OCI-LY3 (cell line): ENCODE measurements around the gene TMX3.

ENCODE experiments used
- H2AFZ ChIP-seq: fragments of 200-600, 300-600 bp; shearing (Covaris generic); 2 replicates; pipeline ENCODE4 v1.6.0; 2014; ENCODE audit warnings: antibody characterized with exemption, low read depth, low read length
- H3K27ac ChIP-seq: fragments of 200-600, 300-600 bp; sonication (generic); 2 replicates; pipeline ENCODE4 v1.5.1; 2014; ENCODE audit warnings: mild to moderate bottlenecking, low read length, moderate library complexity, mixed read lengths
- H3K27me3 ChIP-seq: fragments of 200-600, 300-600 bp; sonication (generic); 2 replicates; pipeline ENCODE4 v1.6.1; 2014; ENCODE audit warnings: low read depth, low read length, mixed read lengths
- H3K36me3 ChIP-seq: fragments of 200-600, 300-600 bp; sonication (generic); replicated peaks from 2 replicates; pipeline ENCODE3; 2014; ENCODE audit warnings: low read depth, low read length, mixed read lengths
- H3K4me1 ChIP-seq: fragments of 300-600, 200-600 bp; sonication (generic); 2 replicates; pipeline ENCODE4 v1.6.1; 2014; ENCODE audit warnings: low read length, mixed read lengths
- H3K4me2 ChIP-seq: fragments of 200-600, 300-600 bp; sonication (generic); 2 replicates; pipeline ENCODE4 v1.6.1; 2014; ENCODE audit warnings: low read length, mixed read lengths
- H3K4me3 ChIP-seq: fragments of 300-600, 200-600 bp; sonication (generic); 2 replicates; pipeline ENCODE4 v1.5.1; 2014; ENCODE audit warnings: antibody characterized with exemption, mild to moderate bottlenecking, low read length, moderate library complexity
- H3K79me2 ChIP-seq: fragments of 300-600, 200-600 bp; shearing (Covaris generic); 2 replicates; pipeline ENCODE4 v1.6.1; 2014; ENCODE audit warnings: mild to moderate bottlenecking, low read length, mixed read lengths
- H3K9ac ChIP-seq: fragments of 300-600, 200-600 bp; shearing (Covaris generic); 2 replicates; pipeline ENCODE4 v1.6.0; 2014; ENCODE audit warnings: mild to moderate bottlenecking, low read length, moderate library complexity
- H3K9me3 ChIP-seq: fragments of 200-600, 300-600 bp; shearing (Covaris generic); 2 replicates; pipeline ENCODE4 v1.6.1; 2014; ENCODE audit warnings: low read length, mixed read lengths; ENCODE audit not compliant: insufficient read depth
- H4K20me1 ChIP-seq: fragments of 200-600, 300-600 bp; sonication (generic); 2 replicates; pipeline ENCODE4 v1.6.1; 2016; ENCODE audit warnings: low read length, mixed read lengths; ENCODE audit not compliant: insufficient read depth
- CTCF ChIP-seq: fragments of 200-600, 300-600 bp; sonication (generic); IDR thresholded peaks from 2 replicates; pipeline ENCODE4 v1.5.1; 2014; ENCODE audit warnings: antibody characterized with exemption, low read length, low read depth
- EZH2phosphoT487 ChIP-seq: fragments of 200-600 bp; shearing (Covaris generic); IDR thresholded peaks from 2 replicates; pipeline ENCODE4 v1.6.1; 2018; ENCODE audit warnings: antibody characterized with exemption, mixed run types, low read depth

Gene TMX3

GRCh38 chr18:68667121-68667520, 47.8 kb downstream of the TMX3 start:
- Histone ChIP-seq H3K9me3 (no peaks in the 10 kb centered on the region), H3K4me1 (peaks cover 3% of the 10 kb centered on the region; the same call in 1 of the 2 replicates), H3K9ac (no peak overlapping the region), H3K27ac (no peak overlapping the region), H3K79me2 (no peaks in the 10 kb centered on the region), H3K4me2 (no peak overlapping the region), H2AFZ (no peak overlapping the region), H3K4me3 (no peak overlapping the region), H4K20me1 (no peaks in the 10 kb centered on the region), H3K36me3 (no peaks in the 10 kb centered on the region), H3K27me3 (no peaks in the 10 kb centered on the region)
- TF ChIP-seq CTCF (no peak), EZH2phosphoT487 (no peak)

GRCh38 chr18:68666381-68666780, 48.5 kb downstream of the TMX3 start:
- no peaks in the 10 kb centered on the region for H3K79me2 ChIP-seq
- no peaks in the 10 kb centered on the region for H3K9me3 ChIP-seq
- TF ChIP-seq EZH2phosphoT487, result no peak
- TF ChIP-seq CTCF, result no peak
- H2AFZ ChIP-seq, result no peak overlapping the region
- no peaks in the 10 kb centered on the region for H4K20me1 ChIP-seq
- H3K9ac ChIP-seq, result no peak overlapping the region
- no peaks in the 10 kb centered on the region for H3K27me3 ChIP-seq
- H3K4me1 ChIP-seq, result peaks cover 3% of the 10 kb centered on the region; the same call in 1 of the 2 replicates
- H3K4me3 ChIP-seq, result no peak overlapping the region
- H3K27ac ChIP-seq, result no peak overlapping the region
- H3K4me2 ChIP-seq, result no peak overlapping the region
- H3K36me3 ChIP-seq, result no peaks in the 10 kb centered on the region

GRCh38 chr18:68665628-68666027, 49.3 kb downstream of the TMX3 start:
- no peak overlapping the region for H3K9ac ChIP-seq
- no peak overlapping the region for H2AFZ ChIP-seq
- H3K4me3 ChIP-seq, result no peak overlapping the region
- no peak overlapping the region for H3K4me2 ChIP-seq
- H3K9me3 ChIP-seq, result no peaks in the 10 kb centered on the region
- no peaks in the 10 kb centered on the region for H3K79me2 ChIP-seq
- H3K27me3 ChIP-seq, result no peaks in the 10 kb centered on the region
- H3K27ac ChIP-seq, result no peak overlapping the region
- H3K36me3 ChIP-seq, result no peaks in the 10 kb centered on the region
- peaks cover 3% of the 10 kb centered on the region; the same call in 1 of the 2 replicates for H3K4me1 ChIP-seq
- TF ChIP-seq EZH2phosphoT487 (no peak), CTCF (no peak)
- no peaks in the 10 kb centered on the region for H4K20me1 ChIP-seq

- H3K79me2 ChIP-seq, result no peaks in the 10 kb centered on the region
- no peaks in the 10 kb centered on the region for H3K9me3 ChIP-seq
- no peak overlapping the region for H3K27ac ChIP-seq
- no peak overlapping the region for H2AFZ ChIP-seq
- TF ChIP-seq CTCF (peak; percentile 16; the same call in 1 of the 2 replicates), EZH2phosphoT487 (no peak)
- H3K36me3 ChIP-seq, result no peaks in the 10 kb centered on the region
- no peak overlapping the region for H3K4me2 ChIP-seq
- H3K4me3 ChIP-seq, result no peak overlapping the region
- no peaks in the 10 kb centered on the region for H4K20me1 ChIP-seq
- H3K27me3 ChIP-seq, result no peaks in the 10 kb centered on the region
- H3K4me1 ChIP-seq, result peaks cover 3% of the 10 kb centered on the region; the same call in 1 of the 2 replicates
- H3K9ac ChIP-seq, result no peak overlapping the region
Measured at GRCh38 chr18:68662754-68663153, 52.2 kb downstream of the TMX3 start.
